DOHH2 (cell line): ENCODE data around the gene MACROD2.

ENCODE experiments used
- CTCF ChIP-seq: fragments of 200-600 bp; sonication (generic); IDR thresholded peaks from one replicate; pipeline ENCODE4 v1.5.1; 2014; ENCODE audit warnings: antibody characterized with exemption, mild to moderate bottlenecking, low read depth, low read length; ENCODE audit not compliant: poor library complexity, severe bottlenecking
- EZH2phosphoT487 ChIP-seq: fragments of 200-600 bp; sonication (generic); IDR thresholded peaks from 2 replicates; pipeline ENCODE4 v1.6.1; 2017; ENCODE audit warnings: borderline replicate concordance, mild to moderate bottlenecking, antibody characterized with exemption, low read length, moderate library complexity, mixed read lengths

- TF ChIP-seq CTCF (no peak), EZH2phosphoT487 (no peak)
Observed at GRCh38 chr20:14817101-14817500, 821.8 kb downstream of the MACROD2 start.
